Neural progenitor cell (in vitro differentiated cells): Measurements from ENCODE around the gene EBF4. TPM values are rescaled to one million over a fixed set of nuclear protein-coding genes. Genes with fewer than 3 reads are reported as not detected.
A peak's percentile ranks its signal among the peaks of the same experiment; 100 is the strongest.

Source experiments
- DNase-seq: peaks from one replicate; pipeline ENCODE4 v3.0.0-alpha.2; 2016; ENCODE audit warnings: low spot score
- H2AFZ ChIP-seq: fragments of 200-600 bp; sonication (generic); replicated peaks from 2 replicates; pipeline ENCODE4 v1.6.1; 2016; ENCODE audit warnings: antibody characterized with exemption
- H3F3A ChIP-seq: fragments of 200-600 bp; sonication (generic); 2 replicates; pipeline ENCODE4 v1.6.1; 2016; ENCODE audit warnings: antibody characterized with exemption, low read depth
- H3K27ac ChIP-seq: fragments of 200-600 bp; sonication (generic); 2 replicates; pipeline ENCODE4 v1.5.1; 2016; ENCODE audit warnings: mild to moderate bottlenecking
- H3K27me3 ChIP-seq: fragments of 200-600 bp; sonication (generic); 2 replicates; pipeline ENCODE4 v1.6.1; 2016; ENCODE audit warnings: mild to moderate bottlenecking, moderate library complexity
- H3K36me3 ChIP-seq: fragments of 200-600 bp; sonication (generic); 2 replicates; pipeline ENCODE4 v1.5.1; 2016
- H3K4me1 ChIP-seq: fragments of 200-600 bp; sonication (generic); 2 replicates; pipeline ENCODE4 v1.6.1; 2016; ENCODE audit warnings: mixed run types
- H3K4me2 ChIP-seq: fragments of 200-600 bp; sonication (generic); 2 replicates; pipeline ENCODE4 v1.6.1; 2016
- H3K4me3 ChIP-seq: fragments of 200-600 bp; sonication (generic); 2 replicates; pipeline ENCODE4 v1.5.1; 2016
- H3K79me2 ChIP-seq: fragments of 200-600 bp; sonication (generic); 2 replicates; pipeline ENCODE4 v1.6.1; 2016; ENCODE audit warnings: low read depth
- H3K9ac ChIP-seq: fragments of 200-600 bp; sonication (generic); 2 replicates; pipeline ENCODE4 v1.6.1; 2016
- H3K9me3 ChIP-seq: fragments of 200-600 bp; sonication (generic); 2 replicates; pipeline ENCODE4 v1.5.1; 2016; ENCODE audit warnings: low read depth
- H4K20me1 ChIP-seq: fragments of 200-600 bp; sonication (generic); 2 replicates; pipeline ENCODE4 v1.6.1; 2016; ENCODE audit warnings: low read depth
- H3K27ac Mint-ChIP-seq: 3 replicates; pipeline ENCODE4 v1.8.0; 2021; ENCODE audit warnings: mixed read lengths
- H3K27me3 Mint-ChIP-seq: 2 replicates; pipeline ENCODE4 v1.8.0; 2022; ENCODE audit warnings: low read depth, mild to moderate bottlenecking, inconsistent platforms, moderate library complexity, mixed read lengths; ENCODE audit not compliant: insufficient read depth
- H3K36me3 Mint-ChIP-seq: 3 replicates; pipeline ENCODE4 v1.8.0; 2021; ENCODE audit warnings: mixed read lengths
- H3K4me1 Mint-ChIP-seq: 3 replicates; pipeline ENCODE4 v1.8.0; 2021; ENCODE audit warnings: mixed read lengths
- H3K4me3 Mint-ChIP-seq: 3 replicates; pipeline ENCODE4 v1.8.0; 2021; ENCODE audit warnings: mild to moderate bottlenecking, moderate library complexity, mixed read lengths
- H3K9me3 Mint-ChIP-seq: 3 replicates; pipeline ENCODE4 v1.8.0; 2020; ENCODE audit warnings: mixed read lengths
- CTCF ChIP-seq: fragments of 200-600 bp; sonication (generic); IDR thresholded peaks from 2 replicates; pipeline ENCODE4 v1.5.1; 2017; ENCODE audit warnings: antibody characterized with exemption, mild to moderate bottlenecking
- EZH2 ChIP-seq: fragments of 200-600 bp; sonication (generic); IDR thresholded peaks from 2 replicates; pipeline ENCODE4 v1.6.1; 2017; ENCODE audit warnings: antibody characterized with exemption, mild to moderate bottlenecking, moderate library complexity
- EZH2phosphoT487 ChIP-seq: fragments of 200-600 bp; sonication (generic); IDR thresholded peaks from 2 replicates; pipeline ENCODE4 v1.6.1; 2017; ENCODE audit warnings: antibody characterized with exemption
- total RNA-seq: library from RNA; depleted of rRNA; stranded (reverse); fragments of >200 nt; gene quantifications from 2 replicates; pipeline ENCODE4 v1.2.3, GENCODE V29; 2015; ENCODE audit warnings: low replicate concordance

Gene EBF4
- total RNA-seq, 1 donor from 2014 or later = 1.9 TPM

GRCh38 chr20:2752567-2753460 is 60.2 kb downstream of the EBF4 start:
- Histone ChIP-seq H3K9me3 (no peaks in the 10 kb centered on the region), H3K4me3 (peak overlapping the region; percentile 52), H3K36me3 (no peaks in the 10 kb centered on the region), H4K20me1 (peaks cover 34% of the 10 kb centered on the region), H3K27me3 (peaks cover 75% of the 10 kb centered on the region), H2AFZ (peak overlapping the region; percentile 86), H3K4me1 (peaks cover 14% of the 10 kb centered on the region), H3F3A (peaks cover 14% of the 10 kb centered on the region), H3K9ac (no peak overlapping the region), H3K4me2 (peak overlapping the region; percentile 84), H3K79me2 (no peaks in the 10 kb centered on the region), H3K27ac (no peak overlapping the region)
- Mint-ChIP-seq H3K4me3 (peak overlapping the region; percentile 86), H3K27me3 (peaks cover 54% of the 10 kb centered on the region), H3K27ac (no peak overlapping the region), H3K36me3 (no peaks in the 10 kb centered on the region), H3K4me1 (peaks cover 11% of the 10 kb centered on the region), H3K9me3 (no peaks in the 10 kb centered on the region)
- DNase-seq = peak; percentile 90
- TF ChIP-seq EZH2 (peak; percentile 80), CTCF (peak; percentile 86), EZH2phosphoT487 (no peak)

- Mint-ChIP-seq H3K27me3 (peaks cover 47% of the 10 kb centered on the region), H3K4me1 (peaks cover 15% of the 10 kb centered on the region), H3K36me3 (no peaks in the 10 kb centered on the region), H3K9me3 (no peaks in the 10 kb centered on the region), H3K4me3 (peak overlapping the region; percentile 86), H3K27ac (peak overlapping the region; percentile 81)
- DNase-seq = no peak
- peaks cover 14% of the 10 kb centered on the region for H3K4me1 ChIP-seq
- no peak overlapping the region for H3K4me3 ChIP-seq
- no peak overlapping the region for H3K27ac ChIP-seq
- H3K9me3 ChIP-seq = no peaks in the 10 kb centered on the region
- H3K27me3 ChIP-seq = peaks cover 68% of the 10 kb centered on the region
- H2AFZ ChIP-seq = no peak overlapping the region
- no peaks in the 10 kb centered on the region for H3K36me3 ChIP-seq
- no peaks in the 10 kb centered on the region for H3K79me2 ChIP-seq
- H3K9ac ChIP-seq = no peak overlapping the region
- H4K20me1 ChIP-seq = peaks cover 31% of the 10 kb centered on the region
- TF ChIP-seq EZH2phosphoT487 = no peak
- TF ChIP-seq CTCF = no peak
- no peak for TF ChIP-seq EZH2
- H3F3A ChIP-seq = peaks cover 14% of the 10 kb centered on the region
- no peak overlapping the region for H3K4me2 ChIP-seq
These were observed 61.0 kb downstream of the EBF4 start for GRCh38 chr20:2753461-2754040.

- Histone ChIP-seq H3K4me1 (peaks cover 14% of the 10 kb centered on the region), H4K20me1 (peaks cover 25% of the 10 kb centered on the region), H3K27me3 (peaks cover 59% of the 10 kb centered on the region), H2AFZ (no peak overlapping the region), H3K4me2 (no peak overlapping the region), H3F3A (peaks cover 14% of the 10 kb centered on the region), H3K79me2 (no peaks in the 10 kb centered on the region), H3K4me3 (no peak overlapping the region), H3K36me3 (no peaks in the 10 kb centered on the region), H3K9me3 (no peaks in the 10 kb centered on the region), H3K9ac (no peak overlapping the region), H3K27ac (no peak overlapping the region)
- TF ChIP-seq EZH2 = no peak
- peaks cover 15% of the 10 kb centered on the region for H3K4me1 Mint-ChIP-seq
- DNase-seq = no peak
- H3K4me3 Mint-ChIP-seq = peak overlapping the region; percentile 28
- no peaks in the 10 kb centered on the region for H3K9me3 Mint-ChIP-seq
- no peaks in the 10 kb centered on the region for H3K36me3 Mint-ChIP-seq
- H3K27me3 Mint-ChIP-seq = peaks cover 41% of the 10 kb centered on the region
- H3K27ac Mint-ChIP-seq = no peak overlapping the region
These were observed 61.8 kb downstream of the EBF4 start for GRCh38 chr20:2754424-2754823.
